ENCODE data around the gene CYB5D1. TPM values are rescaled to one million over a fixed set of nuclear protein-coding genes. Genes with fewer than 3 reads are reported as not detected.

The CYB5D1 gene
- total and polyA plus RNA-seq, 8 donors, result 4.9 to 10.5 (median 8.3) TPM

DNA sequence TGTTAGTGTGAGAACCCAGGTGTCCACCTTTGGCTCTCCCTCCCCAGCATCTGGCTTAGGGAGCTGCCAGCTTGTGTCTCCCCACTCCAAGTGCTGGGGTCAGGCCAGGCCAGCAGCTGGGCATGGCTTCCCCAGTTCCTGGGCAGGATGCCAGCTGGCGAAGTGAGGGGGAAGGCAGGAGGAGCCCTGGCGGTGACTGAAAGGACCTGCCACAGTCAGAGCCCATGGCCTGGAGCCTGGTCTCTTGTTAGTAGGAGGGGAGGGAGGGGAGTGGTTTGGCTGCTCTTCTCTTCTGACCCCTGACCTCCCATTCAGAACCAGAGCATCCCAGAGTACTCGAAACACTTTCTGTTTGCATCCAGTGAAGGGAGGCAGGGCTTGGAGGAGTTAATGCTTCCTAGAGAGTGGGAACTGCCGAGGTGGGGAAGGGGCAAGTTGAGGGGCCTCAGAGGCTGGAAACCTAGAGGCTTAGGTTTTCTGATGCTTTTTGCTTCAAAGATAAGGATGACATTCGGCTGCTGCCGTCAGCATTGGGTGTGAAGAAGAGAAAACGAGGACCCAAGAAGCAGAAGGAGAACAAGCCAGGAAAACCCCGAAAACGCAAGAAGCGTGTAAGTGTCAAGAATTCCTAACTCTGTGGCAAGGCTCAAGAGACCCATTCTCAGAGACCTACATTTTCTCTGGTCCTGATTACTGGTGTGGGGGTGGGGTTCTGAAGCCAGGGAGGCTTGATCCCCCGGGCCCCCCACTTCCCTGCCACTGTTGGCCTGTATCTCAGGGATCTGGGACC lies 31.6 kb downstream of the CYB5D1 start:
- peaks cover 21 to 29% (median 25%) of the 10 kb centered on the region in 3 donors for H3K4me1 ChIP-seq
- H3K27ac ChIP-seq, result peak overlapping the region; percentile 80 to 97 (median 88)
- peak; percentile 68 to 83 (median 76) for ATAC-seq
- peaks cover 0 to 9% (median 1%) of the 10 kb centered on the region in 3 donors for H3K36me3 ChIP-seq
- 41 to 43% methylated on average over 11 of the region's 11 CpGs for WGBS, 2 donors
- no peaks in the 10 kb centered on the region for H3K27me3 ChIP-seq
- no peaks in the 10 kb centered on the region for H3K9me3 ChIP-seq
- peak; percentile 84 for FAIRE-seq
- DNase-seq, result peak; percentile 99 to 100 (median 100)
- no peak overlapping the region for H3K4me3 ChIP-seq
- TF ChIP-seq, protein P1, sequence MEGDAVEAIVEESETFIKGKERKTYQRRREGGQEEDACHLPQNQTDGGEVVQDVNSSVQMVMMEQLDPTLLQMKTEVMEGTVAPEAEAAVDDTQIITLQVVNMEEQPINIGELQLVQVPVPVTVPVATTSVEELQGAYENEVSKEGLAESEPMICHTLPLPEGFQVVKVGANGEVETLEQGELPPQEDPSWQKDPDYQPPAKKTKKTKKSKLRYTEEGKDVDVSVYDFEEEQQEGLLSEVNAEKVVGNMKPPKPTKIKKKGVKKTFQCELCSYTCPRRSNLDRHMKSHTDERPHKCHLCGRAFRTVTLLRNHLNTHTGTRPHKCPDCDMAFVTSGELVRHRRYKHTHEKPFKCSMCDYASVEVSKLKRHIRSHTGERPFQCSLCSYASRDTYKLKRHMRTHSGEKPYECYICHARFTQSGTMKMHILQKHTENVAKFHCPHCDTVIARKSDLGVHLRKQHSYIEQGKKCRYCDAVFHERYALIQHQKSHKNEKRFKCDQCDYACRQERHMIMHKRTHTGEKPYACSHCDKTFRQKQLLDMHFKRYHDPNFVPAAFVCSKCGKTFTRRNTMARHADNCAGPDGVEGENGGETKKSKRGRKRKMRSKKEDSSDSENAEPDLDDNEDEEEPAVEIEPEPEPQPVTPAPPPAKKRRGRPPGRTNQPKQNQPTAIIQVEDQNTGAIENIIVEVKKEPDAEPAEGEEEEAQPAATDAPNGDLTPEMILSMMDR (IDR thresholded peaks at IDR 0.05), result peak; percentile 27 to 64 (median 47)
- intact Hi-C loops (cut with DNase I), result no loop called here

DNA sequence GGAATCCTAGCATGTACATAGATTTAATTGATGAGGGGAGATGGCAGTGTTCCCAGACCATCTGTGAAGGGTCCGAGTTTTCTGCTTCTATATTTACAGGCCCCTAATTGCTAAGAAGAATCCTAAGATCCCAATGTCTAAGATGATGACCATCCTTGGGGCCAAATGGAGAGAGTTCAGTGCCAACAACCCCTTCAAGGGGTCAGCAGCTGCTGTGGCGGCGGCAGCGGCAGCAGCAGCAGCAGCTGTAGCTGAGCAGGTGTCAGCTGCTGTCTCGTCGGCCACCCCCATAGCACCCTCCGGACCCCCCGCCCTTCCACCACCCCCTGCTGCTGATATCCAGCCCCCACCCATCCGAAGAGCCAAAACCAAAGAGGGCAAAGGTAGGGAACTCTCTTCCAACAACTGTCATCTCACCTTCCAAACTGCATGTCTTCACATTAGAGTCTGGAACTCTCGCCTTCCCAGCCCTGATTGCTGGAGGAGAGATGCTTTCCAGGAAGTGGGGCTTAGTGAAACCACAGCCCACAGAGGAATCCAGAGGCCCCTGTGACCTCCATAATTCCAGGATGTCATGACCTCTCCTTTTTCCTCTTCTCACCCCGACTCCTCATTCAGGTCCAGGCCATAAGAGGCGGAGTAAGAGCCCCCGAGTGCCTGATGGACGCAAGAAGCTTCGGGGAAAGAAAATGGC lies 35.5 kb downstream of the CYB5D1 start:
- peaks cover 15 to 23% (median 15%) of the 10 kb centered on the region in 3 donors for H3K4me1 ChIP-seq
- intact Hi-C loops (cut with DNase I), result no loop called here
- TF ChIP-seq, protein P1 (IDR thresholded peaks at IDR 0.05), result no peak
- DNase-seq, result peak in 1 of 6 donors; percentile 5
- WGBS, 2 donors, result 90 to 92% methylated on average over 15 of the region's 15 CpGs
- no peaks in the 10 kb centered on the region for H3K27me3 ChIP-seq
- H3K4me3 ChIP-seq, result no peak overlapping the region
- no peak for ATAC-seq
- H3K36me3 ChIP-seq, result peaks cover 3 to 26% (median 13%) of the 10 kb centered on the region in 3 donors
- no peak overlapping the region for H3K27ac ChIP-seq
- H3K9me3 ChIP-seq, result no peaks in the 10 kb centered on the region
- no peak for FAIRE-seq

DNA sequence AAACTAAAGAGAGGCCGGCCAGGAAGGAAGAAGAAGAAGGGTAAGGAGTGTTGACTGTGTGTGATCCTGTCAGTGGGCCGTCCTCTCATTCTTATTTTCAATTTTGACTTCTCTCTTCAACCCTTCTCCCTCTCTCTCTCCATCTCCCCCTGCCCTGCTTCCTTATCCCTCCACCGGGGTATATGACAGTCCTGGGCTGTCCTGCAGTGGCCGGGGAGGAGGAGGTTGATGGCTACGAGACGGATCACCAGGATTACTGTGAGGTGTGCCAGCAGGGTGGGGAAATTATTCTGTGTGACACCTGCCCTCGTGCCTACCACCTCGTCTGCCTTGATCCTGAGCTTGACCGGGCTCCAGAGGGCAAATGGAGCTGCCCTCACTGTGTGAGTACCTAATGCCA lies 36.4 kb downstream of the CYB5D1 start:
- H3K36me3 ChIP-seq, result peaks cover 5 to 35% (median 20%) of the 10 kb centered on the region in 3 donors
- peaks cover 8 to 14% (median 8%) of the 10 kb centered on the region in 3 donors for H3K4me1 ChIP-seq
- TF ChIP-seq, protein P1 (IDR thresholded peaks at IDR 0.05), result no peak
- no peak overlapping the region for H3K4me3 ChIP-seq
- FAIRE-seq (no peak), DNase-seq (no peak), ATAC-seq (no peak)
- H3K27ac ChIP-seq, result no peak overlapping the region
- no peaks in the 10 kb centered on the region for H3K27me3 ChIP-seq
- intact Hi-C loops (cut with DNase I), result no loop called here
- H3K9me3 ChIP-seq, result no peaks in the 10 kb centered on the region
- WGBS, 2 donors, result 87 to 88% methylated on average over 9 of the region's 9 CpGs

DNA sequence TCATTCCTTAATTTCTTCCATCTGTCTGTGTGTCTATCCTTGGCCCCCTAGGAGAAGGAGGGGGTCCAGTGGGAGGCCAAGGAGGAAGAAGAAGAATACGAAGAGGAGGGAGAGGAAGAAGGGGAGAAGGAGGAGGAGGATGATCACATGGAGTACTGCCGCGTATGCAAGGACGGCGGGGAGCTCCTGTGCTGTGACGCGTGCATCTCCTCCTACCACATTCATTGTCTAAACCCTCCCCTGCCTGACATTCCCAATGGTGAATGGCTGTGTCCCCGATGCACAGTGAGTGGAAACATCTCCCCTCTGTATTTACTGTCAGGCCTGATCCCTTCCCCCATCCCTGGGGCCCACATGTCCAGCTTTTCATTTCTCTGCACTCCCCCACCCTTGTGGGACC lies 37.1 kb downstream of the CYB5D1 start:
- intact Hi-C loops (cut with DNase I), result no loop called here
- Histone ChIP-seq H3K4me1 (peaks cover 1 to 8% (median 2%) of the 10 kb centered on the region in 3 donors), H3K27me3 (no peaks in the 10 kb centered on the region), H3K27ac (no peak overlapping the region), H3K36me3 (peaks cover 9 to 38% (median 25%) of the 10 kb centered on the region in 3 donors), H3K4me3 (no peak overlapping the region), H3K9me3 (no peaks in the 10 kb centered on the region)
- TF ChIP-seq, protein P1 (IDR thresholded peaks at IDR 0.05), result no peak
- no peak for DNase-seq
- 93 to 95% methylated on average over 8 of the region's 8 CpGs for WGBS, 2 donors
- no peak for ATAC-seq
- FAIRE-seq, result no peak

All from pancreas (tissue), 10 donors.